GM12891 (cell line): ENCODE results near the gene SULT1A1.
"Not testable (repeated sequence)": the region's sequence is repeated elsewhere in the genome, so short reads cannot be mapped to it uniquely, and the experiment has no call there.

ENCODE experiments used
- DNase-seq: peaks from one replicate; pipeline ENCODE4 v3.0.0; 2011; ENCODE audit warnings: low spot score; ENCODE audit not compliant: insufficient read length
- FAIRE-seq: peaks from 2 replicates; lab custom pipeline; 2011; peaks lifted over from hg19 to GRCh38; lab: Jason Lieb, UNC
- PAX5 ChIP-seq: IDR thresholded peaks from 2 replicates; pipeline ENCODE4 v1.6.1; 2011; ENCODE audit warnings: low read length, moderate library complexity, mild to moderate bottlenecking; ENCODE audit not compliant: insufficient read depth, severe bottlenecking
- POLR2A ChIP-seq: IDR thresholded peaks from 2 replicates; pipeline ENCODE4 v1.6.1; 2011; ENCODE audit warnings: low read depth, low read length, control low read depth
- POLR2AphosphoS5 ChIP-seq: IDR thresholded peaks from 2 replicates; pipeline ENCODE4 v1.6.1; 2011; ENCODE audit warnings: low read depth, low read length, control low read depth
- POU2F2 ChIP-seq: IDR thresholded peaks from 2 replicates; pipeline ENCODE4 v1.6.1; 2011; ENCODE audit warnings: low read depth, mild to moderate bottlenecking, control low read depth, low read length, moderate library complexity
- SPI1 ChIP-seq: IDR thresholded peaks from 2 replicates; pipeline ENCODE4 v1.6.1; 2011; ENCODE audit warnings: low read depth, low read length, control low read depth
- TAF1 ChIP-seq: IDR thresholded peaks from 2 replicates; pipeline ENCODE4 v1.6.1; 2011; ENCODE audit warnings: low read depth, low read length, control low read depth

Gene SULT1A1

DNA sequence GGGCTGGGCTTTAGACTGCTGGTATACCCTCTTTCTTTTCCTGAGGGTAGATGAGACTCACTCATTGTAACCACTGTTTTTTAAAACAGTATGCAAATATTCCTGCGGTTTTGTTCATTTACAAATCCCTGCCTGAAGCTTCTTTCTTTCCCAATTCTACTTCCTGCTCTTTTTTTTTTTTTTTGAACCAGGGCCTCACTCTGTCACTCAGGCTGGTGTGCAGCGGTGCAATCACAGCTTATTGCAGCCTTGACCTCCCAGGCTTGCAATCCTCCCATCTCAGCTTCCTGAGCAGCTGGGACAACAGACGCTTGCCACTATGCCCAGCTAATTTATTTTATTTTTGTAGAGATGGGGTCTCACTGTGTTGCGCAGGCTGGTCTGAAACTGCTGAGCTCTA, 8.0 kb upstream of the SULT1A1 start:
- FAIRE-seq (no peak), DNase-seq (no peak)
- no peak for TF ChIP-seq PAX5
- TF ChIP-seq POLR2A, result no peak
- TF ChIP-seq POU2F2, result no peak
- TF ChIP-seq POLR2AphosphoS5, result no peak
- TF ChIP-seq SPI1, result no peak
- TF ChIP-seq TAF1, result no peak

- TF ChIP-seq TAF1, result no peak
- TF ChIP-seq POLR2AphosphoS5, result no peak
- TF ChIP-seq POU2F2, result no peak
- no peak for TF ChIP-seq POLR2A
- no peak for TF ChIP-seq SPI1
- TF ChIP-seq PAX5, result no peak
- FAIRE-seq, result no peak
- no peak for DNase-seq
These were observed 6.8 kb upstream of the SULT1A1 start for GRCh38 chr16:28616636-28617035.

- not testable (repeated sequence) for DNase-seq, FAIRE-seq
These were observed 6.4 kb upstream of the SULT1A1 start for GRCh38 chr16:28616224-28616577.

- not testable (repeated sequence) for DNase-seq, FAIRE-seq
These were observed 5.8 kb upstream of the SULT1A1 start for GRCh38 chr16:28615486-28616223.

- FAIRE-seq, DNase-seq: not testable (repeated sequence)
These were observed 4.7 kb upstream of the SULT1A1 start for GRCh38 chr16:28614561-28614960.

GRCh38 chr16:28613912-28614311, 4.1 kb upstream of the SULT1A1 start:
- not testable (repeated sequence) for FAIRE-seq, DNase-seq

DNA sequence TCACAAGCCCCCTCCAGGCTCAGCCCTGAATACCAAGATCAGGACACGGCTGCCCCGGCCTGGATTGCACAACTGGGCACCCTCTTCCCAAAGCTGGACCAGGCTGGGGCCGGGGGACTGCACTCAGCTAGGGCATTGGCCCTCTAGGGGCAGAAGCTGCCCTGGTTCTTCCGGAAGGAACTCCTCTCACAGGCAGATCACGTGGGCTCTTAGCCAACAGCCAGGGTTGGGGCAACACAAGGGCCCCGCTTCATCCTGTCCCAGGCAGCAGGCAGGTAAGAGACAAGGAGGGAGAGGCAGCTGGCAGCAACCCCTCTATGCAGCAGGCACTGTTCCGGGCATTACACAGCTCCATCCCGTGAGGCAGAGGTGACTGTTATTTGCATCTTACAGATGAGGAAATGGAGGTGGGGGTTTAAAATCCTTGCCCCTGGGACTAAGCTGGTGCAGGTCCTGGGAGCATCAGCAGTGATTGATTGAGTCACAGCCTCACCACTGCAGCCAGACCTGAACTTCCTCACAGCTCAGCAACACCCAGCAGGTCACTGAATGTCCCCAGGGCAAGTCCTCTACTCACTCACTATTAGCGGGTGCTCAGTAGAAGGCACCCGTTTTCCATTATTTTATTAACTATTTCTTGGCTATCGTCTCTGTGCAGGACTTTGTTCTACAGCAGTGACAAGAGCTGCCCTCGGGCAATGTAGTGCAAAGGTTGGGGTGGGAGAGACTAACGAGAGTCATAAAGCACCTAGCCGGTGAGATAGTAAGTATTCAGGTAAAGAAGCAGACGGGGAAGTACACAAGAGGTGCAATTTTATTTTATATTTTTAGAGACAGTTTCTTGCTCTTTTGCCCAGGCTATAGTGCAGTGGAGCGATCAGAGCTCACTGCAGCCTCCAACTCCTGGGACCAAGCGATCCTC, 2.8 kb upstream of the SULT1A1 start:
- DNase-seq, result not testable (repeated sequence)
- FAIRE-seq, result peak; percentile 85

- FAIRE-seq (no peak), DNase-seq (no peak)
- TF ChIP-seq SPI1 (no peak), POU2F2 (no peak)
These were observed 849 bp upstream of the SULT1A1 start for GRCh38 chr16:28610595-28611191.

- not testable (repeated sequence) for FAIRE-seq, DNase-seq
These were observed 812 bp downstream of the SULT1A1 start for GRCh38 chr16:28608867-28609596.

DNA sequence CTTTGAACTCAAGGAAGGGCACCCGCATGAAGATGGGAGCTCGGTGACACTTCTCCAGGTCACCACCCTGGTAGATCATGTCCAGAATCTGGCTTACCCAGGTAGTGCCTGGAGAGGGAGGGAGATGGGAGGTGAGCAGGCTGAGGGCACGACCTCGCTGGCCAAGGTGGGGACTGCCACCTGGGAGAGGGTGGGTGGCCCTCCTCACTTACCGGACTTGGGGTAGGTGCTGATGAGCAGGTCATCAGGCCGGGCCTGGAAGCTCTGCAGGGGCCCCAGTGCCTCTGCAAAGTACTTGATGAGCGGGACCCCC, 1.4 kb downstream of the SULT1A1 start:
- FAIRE-seq, result not testable (repeated sequence)

GRCh38 chr16:28607681-28608495, 2.0 kb downstream of the SULT1A1 start:
- not testable (repeated sequence) for DNase-seq, FAIRE-seq

More for the DNA sequence above, 1.4 kb downstream of the SULT1A1 start:
- not testable (repeated sequence) for DNase-seq
